Stimulated activated CD4-positive, alpha-beta T cell treated with anti-CD3 and anti-CD28 coated beads, Interleukin-4, amount 100 ng/mL, for 4 hours (primary cell): Measurements from ENCODE around the gene CALD1.
A peak's percentile ranks its signal among the peaks of the same experiment; 100 is the strongest.

Experiments
- DNase-seq, 2 experiments: peaks; one replicate each; pipeline ENCODE4 v3.0.0-alpha.2; 2020

CALD1 gene, protein sequence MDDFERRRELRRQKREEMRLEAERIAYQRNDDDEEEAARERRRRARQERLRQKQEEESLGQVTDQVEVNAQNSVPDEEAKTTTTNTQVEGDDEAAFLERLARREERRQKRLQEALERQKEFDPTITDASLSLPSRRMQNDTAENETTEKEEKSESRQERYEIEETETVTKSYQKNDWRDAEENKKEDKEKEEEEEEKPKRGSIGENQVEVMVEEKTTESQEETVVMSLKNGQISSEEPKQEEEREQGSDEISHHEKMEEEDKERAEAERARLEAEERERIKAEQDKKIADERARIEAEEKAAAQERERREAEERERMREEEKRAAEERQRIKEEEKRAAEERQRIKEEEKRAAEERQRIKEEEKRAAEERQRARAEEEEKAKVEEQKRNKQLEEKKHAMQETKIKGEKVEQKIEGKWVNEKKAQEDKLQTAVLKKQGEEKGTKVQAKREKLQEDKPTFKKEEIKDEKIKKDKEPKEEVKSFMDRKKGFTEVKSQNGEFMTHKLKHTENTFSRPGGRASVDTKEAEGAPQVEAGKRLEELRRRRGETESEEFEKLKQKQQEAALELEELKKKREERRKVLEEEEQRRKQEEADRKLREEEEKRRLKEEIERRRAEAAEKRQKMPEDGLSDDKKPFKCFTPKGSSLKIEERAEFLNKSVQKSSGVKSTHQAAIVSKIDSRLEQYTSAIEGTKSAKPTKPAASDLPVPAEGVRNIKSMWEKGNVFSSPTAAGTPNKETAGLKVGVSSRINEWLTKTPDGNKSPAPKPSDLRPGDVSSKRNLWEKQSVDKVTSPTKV

DNA sequence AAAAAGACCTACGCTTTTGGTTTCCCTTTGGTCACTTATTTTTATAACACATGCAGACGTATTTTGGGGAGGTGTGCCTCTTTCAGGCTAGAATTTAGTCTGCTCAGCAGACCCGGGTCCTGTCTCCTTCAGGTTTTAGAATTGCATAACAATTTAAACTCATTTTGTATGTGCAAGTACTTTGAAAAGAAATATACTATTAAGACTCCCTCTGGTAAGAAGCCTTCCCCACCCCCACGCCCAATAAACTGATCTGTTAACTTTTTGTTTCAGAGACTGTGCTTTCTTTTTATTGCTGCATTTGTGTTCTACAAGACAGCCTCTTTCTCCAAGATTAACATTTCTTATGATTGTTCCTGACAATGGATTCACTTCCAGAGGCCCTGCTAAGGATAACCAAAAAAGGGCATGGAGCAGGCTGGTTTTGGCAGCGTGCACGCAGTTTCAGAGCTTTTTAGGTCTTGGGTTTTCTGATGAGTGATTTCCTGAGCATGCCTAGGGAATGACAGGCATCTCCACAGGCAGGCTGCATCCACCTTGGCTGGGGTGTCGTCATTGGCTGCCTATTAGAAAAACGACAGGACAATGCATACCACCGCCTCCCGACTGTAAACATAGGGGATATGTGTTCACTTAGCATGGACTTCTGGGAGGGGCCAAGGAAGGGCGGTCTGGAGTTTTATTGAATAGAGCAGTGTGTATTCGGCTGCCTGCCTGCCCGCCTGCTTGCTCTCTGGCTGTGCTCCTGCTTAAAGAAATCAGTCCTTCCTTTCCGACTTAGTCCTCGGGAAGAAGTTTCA is at the start of gene CALD1:
Gene CALD1 (plus strand): TSS at position 694 of the 800 bp plus-strand sequence. CDS start 88,100 bp downstream, outside the sequence.
- no peak for DNase-seq

DNA sequence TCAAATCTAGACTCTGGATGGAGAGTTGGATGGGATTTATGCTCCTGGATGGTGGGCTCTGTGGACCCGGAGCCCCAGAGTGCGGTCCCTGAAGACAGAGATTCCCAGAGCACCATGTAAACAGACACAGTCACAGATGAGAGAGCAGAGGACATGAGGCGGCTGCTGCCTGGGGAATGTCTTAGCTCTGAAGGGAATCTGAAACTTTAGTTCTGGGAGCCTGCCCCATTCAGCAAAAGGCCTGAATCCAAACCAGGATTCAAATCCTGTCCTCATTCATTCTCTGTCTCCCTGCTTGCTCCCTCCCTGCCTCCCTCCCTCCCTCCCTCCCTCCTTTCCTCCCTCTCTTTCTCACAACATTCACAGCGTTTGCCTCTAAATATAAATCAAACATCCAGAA is 49.5 kb upstream of the CALD1 start:
- DNase-seq: no peak

DNA sequence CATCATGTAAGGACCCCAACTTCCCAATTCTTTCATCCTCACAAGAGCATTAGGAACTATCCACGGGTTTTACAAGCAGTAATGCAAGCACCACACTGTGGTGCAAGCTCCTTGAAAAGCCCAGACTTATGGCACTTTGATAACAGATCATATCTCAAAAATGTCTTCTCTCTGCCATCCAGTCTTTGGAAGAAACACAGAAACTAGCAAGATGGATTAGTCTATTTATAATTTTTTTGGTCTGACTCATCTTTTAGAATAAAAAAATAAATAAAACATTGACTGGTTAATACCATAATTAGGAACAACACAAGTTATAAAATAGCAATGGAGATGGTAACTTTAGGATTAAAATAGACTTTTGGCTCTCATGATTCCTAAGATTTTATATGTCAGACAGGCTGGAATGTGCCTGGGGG is 49.0 kb upstream of the CALD1 start:
- DNase-seq: no peak

DNA sequence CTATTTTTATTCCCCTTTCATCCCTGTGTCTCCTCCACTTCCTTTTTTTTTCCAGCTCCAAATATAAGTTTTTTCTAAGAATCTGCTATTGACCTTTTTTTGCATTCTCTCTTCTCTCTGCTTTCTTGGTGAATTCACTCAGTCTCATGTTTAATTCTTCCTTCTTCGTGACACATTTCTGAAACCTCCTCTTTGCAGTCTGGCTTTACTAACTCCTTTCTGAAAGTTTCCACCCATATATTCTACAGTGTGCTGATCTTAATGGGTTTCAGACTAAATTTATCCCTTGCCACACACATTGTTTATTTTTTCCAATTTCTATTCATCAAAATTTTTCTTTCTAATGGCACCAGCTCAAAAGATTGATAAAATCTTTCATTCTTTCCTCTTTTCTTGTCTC is 47.8 kb upstream of the CALD1 start:
- DNase-seq: no peak

DNA sequence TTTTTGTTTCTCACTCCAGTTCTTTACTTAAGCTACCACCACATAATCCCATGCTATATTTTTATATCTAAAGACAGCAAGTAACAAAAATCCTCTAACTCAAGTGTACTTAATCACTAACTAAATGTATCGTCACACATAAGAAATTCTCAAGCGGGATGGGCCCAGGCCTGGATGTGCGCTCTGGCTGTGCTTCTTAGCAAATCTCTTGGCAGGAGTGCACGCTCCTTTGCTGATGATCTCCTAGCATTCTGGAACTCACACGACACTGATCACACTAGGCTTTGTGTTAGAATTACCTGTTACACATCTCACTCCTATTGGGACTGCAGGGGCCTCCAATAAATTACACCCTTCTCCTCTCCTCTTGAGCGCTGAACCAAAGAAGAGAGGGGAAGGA is 46.7 kb upstream of the CALD1 start:
- DNase-seq: no peak

DNA sequence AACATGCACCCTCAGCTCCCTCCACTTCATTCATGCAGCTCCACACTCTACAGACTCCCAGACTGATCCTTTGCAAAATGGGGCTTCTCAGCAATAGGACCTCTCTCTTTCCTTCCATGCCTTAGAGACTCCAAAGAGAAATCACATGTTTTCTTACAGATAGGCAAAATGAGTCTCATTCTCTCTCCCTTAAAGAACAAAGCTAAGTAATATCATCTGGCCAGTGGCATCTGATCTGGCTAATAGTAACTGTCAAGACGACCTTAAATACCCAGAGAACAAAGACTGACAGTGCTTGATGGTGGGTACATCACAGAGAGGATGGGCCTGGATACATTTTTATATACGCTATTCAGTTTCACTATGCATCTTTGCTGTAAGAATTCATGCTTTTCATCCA is 43.1 kb upstream of the CALD1 start:
- DNase-seq: no peak

DNA sequence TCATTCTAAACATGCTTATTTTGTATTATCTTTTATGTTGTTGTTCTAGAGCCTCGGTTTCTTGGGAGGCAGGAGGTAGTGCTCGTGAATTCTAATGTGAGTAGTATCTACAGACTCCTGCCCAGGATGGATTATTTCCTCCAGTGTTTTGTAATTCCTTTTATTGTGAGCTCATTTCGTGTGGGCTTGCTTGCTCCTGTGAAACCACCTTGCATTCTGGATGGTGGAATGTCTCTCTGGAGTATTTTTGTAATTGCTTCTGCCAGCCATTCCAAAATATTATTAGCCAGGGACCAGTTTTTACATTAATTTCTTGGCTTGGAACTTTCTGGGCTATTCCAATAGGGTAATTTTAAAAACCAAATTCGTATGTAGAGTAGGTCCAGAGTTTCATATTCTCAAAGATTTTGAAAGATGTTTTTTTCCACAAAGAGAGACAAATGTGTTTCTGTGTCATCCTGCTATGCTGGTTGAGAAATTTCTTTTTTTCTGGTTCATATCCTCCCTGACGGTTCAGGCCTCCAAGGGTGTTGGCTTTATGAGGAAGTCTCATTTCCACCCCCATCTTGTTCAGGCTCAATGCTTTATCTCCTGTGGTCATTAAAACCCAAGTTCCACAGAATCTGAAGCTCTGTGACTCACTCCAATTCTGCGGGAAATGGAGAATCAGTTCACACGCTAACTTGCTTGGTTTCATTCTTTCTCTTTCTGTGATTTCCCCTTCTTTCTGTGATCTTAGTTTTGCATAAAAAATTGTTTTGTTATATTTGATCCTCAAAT is 41.7 kb upstream of the CALD1 start:
- DNase-seq: no peak

DNA sequence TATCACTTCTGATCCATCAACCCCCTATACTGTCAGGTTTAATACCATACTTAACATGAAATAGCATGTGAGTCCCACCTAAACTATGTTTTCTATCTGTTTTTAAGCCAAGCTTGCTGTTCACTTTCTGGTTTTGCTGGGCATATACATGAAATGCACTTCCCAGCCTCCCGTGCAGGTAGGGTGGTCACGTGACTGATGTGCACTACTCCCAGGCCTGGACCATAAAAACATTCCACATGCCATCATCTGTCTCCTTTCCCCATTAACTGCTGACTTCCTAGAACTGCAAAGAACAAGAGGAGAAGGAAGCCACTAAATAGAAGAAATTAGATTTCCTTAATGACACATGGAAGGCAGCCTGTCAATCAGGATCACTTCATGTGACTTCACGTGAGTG is 40.1 kb upstream of the CALD1 start:
- no peak for DNase-seq

DNA sequence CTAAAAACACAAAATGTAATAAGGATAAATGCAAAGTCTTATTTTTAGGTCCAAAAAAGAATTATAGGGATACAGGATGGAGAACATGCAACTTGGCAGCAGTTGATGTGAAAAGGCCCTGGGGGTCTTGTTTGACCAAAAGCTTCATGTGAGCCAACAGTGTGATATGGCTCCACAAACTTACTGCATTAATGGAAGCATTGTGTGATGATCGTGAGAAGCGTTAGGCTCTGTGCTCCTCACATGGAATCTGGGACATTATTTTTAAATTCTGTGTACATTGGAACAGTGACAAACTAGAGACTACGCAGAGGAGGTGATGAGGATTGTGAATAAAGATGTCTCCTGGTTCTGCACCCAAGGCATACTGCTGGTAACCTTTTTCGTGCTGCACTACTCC is 39.1 kb upstream of the CALD1 start:
- no peak for DNase-seq

DNA sequence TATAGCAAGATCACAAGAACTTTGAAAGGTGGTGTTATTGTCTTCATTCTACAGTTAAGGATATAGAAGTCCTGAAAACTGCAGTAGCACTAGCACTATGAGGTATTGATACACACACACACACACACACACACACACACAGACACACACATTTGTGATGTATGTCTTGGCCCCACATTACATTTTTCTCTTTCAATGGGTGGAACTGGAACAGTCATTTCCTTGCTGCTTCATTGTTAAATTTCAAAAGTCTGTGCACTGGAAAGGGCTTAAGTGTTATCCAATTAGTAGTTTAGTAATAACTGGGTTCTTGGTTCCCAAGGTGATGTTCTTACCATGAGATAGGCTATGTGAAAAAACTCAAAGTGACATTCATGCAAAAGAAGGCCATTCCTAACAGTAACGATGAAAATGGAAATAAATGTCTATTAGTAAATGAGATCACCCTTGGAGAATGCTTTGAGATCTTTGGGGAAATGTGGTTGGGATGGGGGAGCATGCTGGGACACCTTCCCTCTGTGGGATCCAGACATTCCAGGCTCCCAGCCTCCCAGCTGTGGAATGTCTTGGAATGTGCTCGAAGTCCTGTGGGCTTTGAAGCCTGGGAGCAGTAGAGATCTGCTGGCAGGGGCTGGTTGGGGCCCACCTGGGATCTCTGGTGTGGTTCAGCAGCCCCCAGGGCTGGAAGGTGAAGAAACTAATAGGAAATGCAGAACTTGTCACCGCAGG is 37.4 kb upstream of the CALD1 start:
- DNase-seq: no peak

DNA sequence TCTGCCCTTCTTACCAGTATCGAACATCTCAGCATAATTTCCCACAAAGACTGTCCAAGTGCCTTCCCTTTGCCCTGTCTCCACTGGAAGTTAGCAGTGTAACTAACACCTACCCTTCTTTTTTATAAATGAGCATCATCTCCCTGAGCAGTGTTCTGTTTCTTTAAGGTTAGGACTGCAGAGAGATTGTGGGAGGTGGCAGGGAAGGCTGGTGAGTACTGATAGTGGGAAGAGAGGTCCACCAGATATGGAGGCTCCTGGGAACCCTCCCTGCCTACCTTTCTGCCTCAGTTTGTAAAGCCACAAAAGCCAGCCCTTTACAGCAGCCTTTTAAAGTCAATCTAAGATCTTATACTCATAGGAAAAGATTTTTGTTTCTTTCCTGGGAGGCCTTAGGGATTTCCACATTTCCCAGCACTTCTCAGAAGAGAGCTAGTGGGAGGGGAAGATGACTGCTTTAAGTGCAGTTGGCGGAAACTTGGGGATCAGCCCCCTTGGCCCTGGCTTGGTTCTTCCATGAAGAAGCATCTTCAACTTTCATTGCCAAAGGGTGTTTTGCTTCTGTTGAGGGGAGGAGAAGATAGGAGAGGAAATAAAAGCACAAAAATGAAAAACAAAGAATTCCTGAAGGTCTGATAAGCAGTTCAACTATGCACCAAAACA is 36.6 kb upstream of the CALD1 start:
- no peak for DNase-seq

DNA sequence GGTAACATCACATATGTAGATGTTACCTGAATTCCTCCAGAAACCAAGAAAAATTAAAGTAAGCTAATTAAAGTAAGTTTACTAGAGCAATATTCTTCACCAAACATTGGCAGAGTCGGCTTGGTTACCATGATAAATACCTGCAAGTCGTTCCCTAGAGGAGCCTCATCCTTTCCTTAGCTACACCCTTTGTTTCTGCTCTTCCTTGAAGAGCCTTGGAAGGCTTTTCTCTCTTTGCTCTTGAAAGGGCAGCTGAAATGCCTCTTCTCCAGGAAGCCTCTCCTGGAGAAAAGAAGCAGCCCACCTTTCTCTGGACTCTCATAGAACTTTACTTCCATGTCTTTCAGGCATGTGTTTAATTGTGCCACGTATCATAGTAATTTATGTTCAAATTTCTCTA is 34.9 kb upstream of the CALD1 start:
- no peak for DNase-seq

DNA sequence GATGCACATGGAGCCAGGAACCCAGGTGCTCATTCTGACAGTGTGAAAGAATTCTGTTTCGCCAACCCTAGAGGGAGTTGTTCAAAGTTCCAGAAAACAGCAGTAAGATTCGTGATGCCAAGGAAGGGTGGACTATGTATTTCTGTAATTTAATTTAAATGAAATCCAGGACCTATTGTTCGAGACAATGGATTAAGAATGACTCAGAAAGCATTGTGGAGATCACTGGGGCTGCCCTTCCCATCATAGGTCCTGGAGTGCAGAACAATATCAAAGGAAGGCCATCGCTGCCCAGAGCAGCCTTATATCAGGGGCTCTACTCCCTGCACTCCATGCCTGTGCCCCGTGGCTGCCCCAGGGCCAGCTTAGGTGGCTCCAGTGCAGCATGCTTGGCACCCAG is 32.1 kb upstream of the CALD1 start:
- DNase-seq: no peak

DNA sequence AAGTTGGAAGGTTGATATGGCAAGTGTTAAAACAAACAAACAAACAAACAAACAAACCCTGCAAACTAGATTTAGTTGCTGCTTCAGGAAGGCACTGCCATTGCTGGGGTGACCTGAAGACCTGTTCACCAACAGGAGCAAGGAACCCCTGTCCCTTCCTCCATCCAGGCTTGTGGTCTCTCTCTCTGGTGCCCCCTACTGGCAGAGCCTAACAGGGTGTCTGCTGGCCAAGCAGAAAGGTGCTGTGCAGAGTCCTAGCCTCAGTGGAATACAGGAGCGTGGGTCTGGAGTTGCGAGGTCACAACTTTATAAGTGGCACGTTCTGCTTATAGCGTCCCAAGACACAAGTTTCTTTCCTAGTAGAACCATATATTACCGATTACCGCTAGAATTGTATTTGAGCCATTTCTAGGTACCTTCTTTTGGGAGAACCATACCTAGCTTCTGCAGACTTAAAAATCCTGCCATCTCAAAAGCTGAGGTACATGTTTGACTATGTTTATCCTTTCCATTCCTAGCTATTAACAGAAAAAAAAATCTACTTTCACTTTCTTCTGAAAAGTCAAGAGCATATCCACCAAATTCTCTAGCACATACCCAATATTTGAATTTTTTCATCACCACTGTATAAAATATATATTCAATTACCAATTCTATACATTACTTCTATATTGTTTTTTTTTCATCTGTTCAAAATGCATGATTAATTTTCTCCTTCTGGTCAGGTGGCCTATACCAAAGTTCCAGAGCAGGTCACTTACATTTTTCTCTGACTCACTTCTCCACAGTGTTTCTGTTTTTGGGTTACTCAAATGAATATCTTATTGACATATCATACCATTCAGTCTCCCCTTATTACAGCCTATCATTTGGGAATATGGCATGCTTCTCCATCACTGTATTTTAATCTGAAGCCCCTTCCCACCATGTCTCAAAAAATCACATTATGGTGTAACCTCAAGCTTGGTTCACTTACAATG is 29.1 kb upstream of the CALD1 start:
- DNase-seq: peak; percentile 48 to 54

DNA sequence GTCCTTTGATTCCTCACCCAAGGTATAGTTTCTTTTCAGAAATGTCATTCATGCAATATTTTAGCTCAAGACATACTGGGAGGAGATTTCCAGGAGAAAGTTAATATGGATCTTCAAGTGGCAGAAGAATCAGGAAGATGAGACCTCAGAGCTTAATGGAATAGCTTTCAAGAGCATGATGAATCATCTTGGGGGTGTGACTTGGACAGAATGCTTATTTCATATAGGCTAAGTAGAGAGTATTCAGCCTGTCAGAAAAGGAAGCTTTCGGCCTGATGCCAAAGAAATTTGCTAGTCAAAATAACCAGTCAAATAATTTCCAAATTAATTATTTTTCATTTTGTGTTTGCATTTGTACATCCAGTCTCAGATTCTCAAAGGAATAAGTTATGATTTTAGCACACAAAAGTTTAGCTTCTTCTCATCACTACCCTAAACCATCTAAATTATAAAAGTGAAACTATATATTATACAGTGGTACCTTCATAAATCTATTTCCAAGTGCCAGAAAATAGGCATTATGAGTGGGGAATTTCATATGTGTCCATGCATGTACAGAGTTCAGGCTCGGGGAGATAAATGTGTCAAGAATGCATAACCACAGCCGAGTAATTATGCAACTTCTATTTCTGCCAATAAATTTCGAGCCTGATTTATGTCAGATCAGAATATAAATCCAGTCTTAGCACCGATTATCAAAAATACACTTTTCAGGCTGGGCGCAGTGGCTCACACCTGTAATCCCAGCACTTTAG is 27.3 kb upstream of the CALD1 start:
- DNase-seq: no peak

DNA sequence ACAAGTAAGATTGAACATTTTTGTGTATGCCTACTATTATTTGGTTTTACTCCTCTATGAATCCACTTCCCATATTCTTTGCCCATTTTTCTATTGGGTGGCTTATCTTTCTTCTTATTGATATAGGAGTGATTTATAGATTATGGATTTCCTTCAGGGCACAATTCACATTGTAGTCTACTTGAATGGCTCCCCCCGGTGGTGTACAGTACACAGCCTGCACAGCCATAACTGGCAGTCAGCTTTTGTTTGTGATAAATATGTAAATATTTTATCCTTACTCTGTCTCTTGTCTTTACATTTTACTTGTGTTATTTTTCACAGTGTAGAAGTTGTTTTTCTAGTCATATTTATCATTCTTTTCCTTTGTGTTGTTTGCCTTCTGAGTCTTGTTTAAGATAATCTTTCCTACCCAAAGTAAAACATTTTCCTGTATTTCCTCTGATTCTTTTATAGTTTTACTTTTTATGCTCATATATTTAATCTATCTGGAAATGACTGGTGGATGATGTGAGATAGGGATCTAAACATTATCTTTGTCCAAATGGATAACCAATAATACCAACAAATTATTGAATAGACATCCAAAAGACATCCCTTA is 23.9 kb upstream of the CALD1 start:
- peak in 1 of 2 experiments; percentile 27 for DNase-seq

DNA sequence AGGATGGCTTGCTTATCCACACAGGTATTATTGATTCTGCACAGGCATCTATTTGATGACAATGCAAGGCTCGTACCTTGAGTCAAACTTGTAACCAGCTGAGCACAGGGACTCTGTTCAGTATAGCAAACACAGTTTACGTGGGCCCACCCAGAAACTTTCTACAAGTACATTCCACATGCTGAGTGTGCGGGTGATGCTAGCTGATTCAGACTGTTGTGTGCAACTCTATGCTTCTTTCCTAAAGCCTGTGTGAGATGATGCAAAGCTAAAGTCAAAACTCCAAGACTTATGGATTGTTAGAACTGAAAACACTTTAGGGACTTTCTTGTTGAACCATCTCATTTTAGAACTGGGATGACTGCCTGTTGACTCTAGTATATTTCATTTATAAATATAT is 21.5 kb upstream of the CALD1 start:
- DNase-seq: no peak

DNA sequence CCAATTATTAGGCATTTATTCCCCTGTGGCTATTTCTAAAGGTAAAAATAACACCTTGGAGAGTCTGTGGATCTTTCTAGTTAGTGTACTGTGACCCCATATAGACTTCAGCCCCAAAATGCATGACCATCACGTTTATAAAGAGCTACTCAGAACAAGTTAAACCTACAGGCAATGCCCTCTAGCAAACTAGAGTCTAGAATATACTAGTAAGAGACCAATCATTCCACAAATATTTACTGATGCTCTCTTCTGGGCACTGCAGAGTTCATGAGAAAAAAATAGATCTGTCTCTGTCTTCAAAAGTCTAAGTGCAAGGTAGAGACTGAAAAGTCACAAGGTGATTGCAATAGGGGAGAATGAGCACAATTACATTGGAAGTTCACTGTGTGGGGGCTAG is 20.5 kb upstream of the CALD1 start:
- no peak for DNase-seq

DNA sequence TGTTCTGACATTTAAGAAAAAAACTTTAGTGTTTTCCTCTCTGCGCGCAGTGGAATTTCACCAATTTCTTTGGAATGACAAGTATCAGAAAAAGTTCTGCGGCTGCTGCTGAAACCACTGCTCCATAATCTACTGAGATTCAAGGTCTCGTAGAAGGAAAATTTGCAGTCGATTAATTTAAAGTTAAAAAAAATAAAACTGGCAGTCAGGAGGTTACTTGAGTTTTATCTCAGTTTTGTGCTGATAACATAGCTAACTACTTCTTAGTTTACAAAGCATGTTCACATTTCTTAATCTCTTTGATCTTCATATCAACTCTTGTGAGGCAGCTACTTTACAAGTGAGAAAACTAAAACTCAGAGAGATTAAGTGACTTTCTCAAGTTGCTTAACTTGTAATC is 18.2 kb upstream of the CALD1 start:
- DNase-seq: no peak
